NCI-H2196 (cell line): ENCODE results near the gene PDE3B.
"Not testable (repeated sequence)": the region's sequence is repeated elsewhere in the genome, so short reads cannot be mapped to it uniquely, and the experiment has no call there.

Experiments used
- DNase-seq: peaks from one replicate; lab custom pipeline; 2025; ENCODE audit not compliant: unreplicated experiment; lab: John Stamatoyannopoulos, UW

Gene PDE3B

DNA sequence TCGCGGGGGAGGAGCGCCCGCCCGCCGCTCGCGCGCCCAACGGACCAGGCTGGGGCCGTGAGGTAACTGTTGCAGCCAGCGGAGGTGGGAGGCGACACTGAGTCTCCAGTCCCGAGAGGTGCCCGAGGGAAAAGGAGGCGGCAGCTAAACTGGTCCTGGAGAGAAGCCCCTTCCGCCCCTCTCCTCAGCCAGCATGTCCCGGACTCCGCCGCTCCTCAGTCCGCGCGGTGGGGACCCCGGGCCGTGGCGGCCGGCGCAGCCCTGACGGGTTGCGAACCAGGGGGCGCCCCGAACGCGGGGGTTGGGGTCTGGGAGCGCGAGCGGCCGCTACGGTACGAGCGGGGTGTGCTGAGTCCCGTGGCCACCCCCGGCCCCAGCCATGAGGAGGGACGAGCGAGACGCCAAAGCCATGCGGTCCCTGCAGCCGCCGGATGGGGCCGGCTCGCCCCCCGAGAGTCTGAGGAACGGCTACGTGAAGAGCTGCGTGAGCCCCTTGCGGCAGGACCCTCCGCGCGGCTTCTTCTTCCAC lies at the start of gene PDE3B:
TSS of gene PDE3B (plus strand) at position 108 of the 529 bp plus-strand sequence. CDS start at position 380, 272 bp downstream.
- DNase-seq = peak; percentile 81

GRCh38 chr11:14595261-14595660 lies 48.3 kb upstream of the PDE3B start:
- not testable (repeated sequence) for DNase-seq

DNA sequence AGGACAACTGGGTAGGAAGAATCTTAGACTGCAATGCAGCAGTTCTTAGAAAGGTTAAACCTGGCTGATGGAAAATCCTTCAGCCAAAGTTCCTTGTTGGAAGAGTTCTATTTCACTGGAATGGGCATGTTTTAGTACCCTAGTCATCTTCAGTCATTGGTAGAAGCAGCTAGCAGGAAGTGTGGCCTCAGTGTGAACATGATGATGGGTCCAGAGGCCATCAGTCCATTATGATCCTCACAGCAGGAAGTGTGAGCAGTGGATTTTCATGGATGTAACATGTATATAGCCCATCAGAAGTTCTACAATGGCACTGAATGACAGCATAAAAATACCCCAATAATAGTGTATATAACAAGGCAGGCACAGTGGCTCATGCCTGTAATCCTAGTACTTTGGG lies 35.9 kb upstream of the PDE3B start:
- DNase-seq = no peak

- DNase-seq = no peak
Measured at GRCh38 chr11:14609902-14610301, 33.7 kb upstream of the PDE3B start.

DNA sequence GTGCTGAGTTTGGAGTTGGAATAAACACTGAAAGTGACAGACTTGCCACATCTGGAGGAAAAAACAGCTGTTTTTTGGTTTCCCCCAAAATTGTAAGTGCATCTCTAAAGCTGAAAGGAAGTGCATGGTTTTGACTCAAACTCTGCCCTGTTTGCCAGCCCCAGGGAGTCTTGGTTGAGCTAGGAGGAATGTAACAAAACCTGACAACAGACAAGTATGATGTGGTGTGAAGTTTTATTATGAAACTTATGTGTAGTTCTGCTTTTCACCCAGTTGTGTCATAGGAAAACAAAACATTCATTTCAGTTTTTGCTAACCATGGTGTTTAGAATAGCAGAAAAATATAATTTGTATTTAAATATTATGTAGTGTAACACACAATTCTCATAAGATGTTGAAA lies 31.7 kb upstream of the PDE3B start:
- no peak for DNase-seq

DNA sequence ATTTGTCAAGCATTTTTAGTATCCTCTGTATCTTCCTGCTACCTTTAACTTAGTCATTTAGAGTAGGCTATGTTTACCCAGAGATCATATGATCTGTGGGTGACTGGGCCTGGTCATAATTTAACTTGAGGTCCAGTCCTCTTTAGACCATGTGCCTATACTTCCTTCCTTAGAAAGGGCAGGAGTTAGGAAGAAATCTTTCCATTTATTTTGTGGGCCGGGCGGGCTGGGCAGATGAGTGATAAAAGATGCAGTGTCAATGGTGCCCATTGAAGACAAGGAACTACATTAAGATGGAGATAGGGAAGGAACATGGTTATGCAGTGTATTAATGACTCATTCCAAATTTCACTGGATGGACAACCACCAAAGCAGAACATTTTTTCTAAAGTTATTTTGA lies 30.9 kb upstream of the PDE3B start:
- no peak for DNase-seq

DNA sequence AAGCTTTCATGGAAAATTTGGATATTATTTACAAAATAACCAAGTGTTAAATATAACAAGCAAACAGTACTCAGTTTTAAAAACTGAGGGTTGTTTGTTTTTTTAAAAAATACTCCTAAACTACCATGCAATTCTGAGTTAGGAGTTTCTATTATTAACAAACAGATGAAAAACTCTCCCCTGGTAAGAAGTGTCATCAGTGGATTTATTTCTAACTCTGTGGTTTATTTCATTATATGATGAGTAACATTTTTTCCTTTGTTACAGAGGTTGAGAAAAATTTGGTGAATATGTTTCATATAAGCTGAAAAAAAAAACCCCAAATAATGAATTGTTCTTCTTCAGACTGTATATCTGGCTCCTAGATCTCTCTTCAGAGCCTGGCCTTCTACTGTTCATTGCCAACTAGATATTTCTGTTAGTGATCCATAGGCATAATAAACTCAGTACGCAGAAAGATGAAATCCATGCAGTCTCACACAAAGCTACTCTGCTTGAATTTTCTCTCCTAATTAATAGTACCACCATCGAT lies 29.4 kb upstream of the PDE3B start:
- DNase-seq = no peak

GRCh38 chr11:14617241-14618027 lies 26.2 kb upstream of the PDE3B start:
- no peak for DNase-seq

DNA sequence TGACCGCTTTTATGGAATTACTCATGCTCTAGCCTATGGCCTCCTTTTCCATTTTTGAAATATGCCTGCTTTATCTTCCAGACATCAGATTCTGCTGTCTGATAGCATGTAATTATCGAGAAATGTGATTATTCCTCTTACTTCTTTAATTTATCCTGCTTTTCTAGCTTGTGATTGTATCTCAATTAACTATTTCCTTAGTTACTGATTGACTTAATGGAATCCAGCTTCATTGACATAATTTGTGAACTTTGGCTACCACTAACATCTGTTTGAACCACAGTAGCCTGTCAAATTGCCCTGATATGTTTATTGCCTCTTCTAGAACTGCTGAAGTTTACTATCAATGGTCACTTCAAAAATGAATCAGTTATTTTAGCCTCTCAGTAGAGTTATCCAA lies 25.5 kb upstream of the PDE3B start:
- no peak for DNase-seq

DNA sequence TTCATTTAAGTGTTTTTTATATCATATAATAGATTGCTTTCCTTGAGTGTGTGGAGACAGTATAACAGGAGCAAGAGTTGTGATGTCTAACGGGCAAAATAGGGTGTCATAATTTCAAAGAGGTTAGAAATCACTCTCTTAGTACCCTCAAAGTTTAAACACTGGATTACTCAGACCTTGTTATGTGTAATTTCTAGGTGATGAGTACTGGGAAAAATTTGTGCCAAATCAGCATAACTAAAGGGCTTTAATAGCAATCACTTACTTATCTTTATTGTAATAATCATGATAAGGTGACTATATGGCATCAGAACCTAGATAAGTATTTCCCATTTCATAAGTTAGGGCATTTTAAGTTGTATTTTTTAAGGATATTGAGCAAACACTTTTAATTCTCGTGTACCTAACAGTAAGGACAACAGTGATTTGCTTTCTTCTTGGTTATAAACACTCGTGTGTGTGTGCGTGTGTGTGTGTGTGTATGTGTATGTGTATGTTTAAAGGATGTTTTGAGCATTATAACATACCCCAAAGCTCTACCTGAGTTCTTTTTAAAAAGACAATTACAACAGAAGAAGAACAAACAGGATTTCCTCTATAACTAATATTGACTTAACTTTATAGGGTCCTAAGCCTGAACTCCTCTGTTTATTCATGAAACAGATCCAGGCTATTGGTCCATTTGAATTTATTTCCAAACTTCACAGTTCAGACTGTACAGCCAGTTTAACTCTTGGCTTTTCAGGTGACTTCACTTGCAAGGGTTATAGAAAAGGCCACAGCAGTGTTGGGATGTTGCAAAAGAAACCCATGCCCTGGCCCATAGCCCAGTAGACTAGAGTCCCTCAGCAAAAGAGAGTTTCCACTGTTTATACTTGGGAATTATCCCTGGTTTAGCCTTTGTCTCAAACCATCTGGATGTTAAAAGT lies 23.7 kb upstream of the PDE3B start:
- no peak for DNase-seq

DNA sequence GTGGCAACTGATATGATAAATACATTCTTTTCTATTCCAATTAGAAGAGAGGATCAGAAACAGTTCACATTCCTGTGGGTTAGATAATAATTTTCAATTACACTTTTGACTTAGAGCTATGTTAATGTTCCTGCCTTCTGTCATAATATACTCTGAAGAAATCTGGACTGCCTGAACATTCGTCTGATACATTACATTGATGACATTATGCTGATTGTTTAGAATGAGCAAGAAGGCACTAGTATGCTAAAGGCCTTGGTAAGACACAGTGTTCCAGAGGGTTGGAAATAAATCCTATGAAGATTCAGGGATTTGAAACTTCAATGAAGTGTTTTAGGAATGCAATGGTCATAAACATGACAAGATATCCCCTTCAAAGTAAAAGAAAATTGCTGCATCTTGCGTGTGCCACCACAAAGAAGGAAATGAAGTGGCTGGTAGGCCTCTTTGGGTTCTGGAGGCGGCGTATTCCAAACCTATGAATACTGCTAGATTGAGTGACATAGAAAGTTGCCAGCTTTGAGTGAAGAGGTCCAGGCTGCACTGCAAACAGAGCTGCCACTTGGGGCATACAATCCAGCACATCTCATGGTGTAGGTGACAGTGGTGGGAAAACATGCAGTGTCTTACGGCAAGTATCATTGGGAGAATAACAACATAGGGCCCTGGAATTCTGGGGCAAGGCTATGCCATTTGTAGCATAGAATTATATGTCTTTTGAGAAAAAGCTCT lies 21.2 kb upstream of the PDE3B start:
- DNase-seq = no peak

DNA sequence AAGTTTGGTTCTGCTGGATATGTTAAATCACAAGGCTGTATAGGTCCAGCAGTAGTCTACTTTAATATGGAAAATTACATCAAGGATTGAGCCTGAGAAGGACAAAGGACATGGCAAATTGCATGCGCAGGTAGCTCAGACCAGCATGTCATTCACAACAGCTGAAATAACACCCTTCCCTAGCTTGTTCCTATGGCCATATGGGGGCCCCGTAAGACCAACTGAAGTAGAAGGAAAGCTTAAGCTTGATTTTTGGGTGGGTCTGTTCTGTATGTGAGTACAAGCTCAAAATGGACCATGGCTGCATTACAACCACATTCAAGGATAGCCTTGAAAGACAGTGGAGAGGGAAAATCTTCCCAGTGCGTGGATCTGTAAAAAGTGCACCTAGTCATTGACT lies 20.6 kb upstream of the PDE3B start:
- no peak for DNase-seq

- DNase-seq = no peak
Measured at GRCh38 chr11:14625586-14626205, 17.9 kb upstream of the PDE3B start.

DNA sequence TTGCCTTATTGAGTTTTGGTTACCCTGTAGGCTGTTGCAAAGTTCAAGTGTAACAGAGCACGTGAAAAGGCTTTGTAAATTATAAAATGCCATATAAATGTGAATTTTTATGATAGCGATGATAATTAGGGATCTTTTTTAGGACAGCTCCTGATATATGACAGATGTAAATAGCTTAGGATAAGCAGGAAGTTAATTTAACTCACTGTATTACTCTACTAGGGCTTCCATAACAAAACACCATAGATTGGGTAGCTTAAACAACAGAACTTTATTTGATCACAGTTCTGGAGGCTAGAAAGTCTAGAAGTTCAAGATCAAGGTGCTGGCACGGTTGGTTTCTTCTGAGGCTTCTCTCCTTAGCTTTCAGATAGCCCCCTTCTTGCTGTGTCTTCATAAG lies 17.0 kb upstream of the PDE3B start:
- no peak for DNase-seq

DNA sequence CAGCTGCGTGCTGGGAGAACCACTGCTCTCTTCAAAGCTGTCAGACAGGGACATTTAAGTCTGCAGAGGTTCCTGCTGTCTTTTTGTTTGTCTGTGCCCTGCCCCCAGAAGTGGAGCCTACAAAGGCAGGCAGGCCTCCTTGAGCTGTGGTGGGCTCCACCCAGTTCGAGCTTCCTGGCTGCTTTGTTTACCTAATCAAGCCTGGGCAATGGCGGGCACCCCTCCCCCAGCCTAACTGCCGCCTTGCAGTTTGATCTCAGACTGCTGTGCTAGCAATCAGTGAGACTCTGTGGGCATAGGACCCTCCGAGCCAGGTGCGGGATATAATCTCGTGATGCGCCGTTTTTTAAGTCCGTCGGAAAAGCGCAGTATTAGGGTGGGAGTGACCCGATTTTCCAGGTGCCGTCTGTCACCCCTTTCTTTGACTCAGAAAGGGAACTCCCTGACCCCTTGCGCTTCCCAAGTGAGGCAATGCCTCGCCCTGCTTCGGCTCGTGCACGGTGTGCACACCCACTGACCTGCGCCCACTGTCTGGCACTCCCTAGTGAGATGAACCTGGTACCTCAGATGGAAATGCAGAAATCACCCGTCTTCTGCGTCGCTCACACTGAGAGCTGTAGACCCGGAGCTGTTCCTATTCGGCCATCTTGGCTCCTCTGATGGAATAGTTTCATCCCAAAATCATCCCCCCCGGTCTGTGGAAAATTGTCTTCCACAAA lies 9.9 kb upstream of the PDE3B start:
- not testable (repeated sequence) for DNase-seq

DNA sequence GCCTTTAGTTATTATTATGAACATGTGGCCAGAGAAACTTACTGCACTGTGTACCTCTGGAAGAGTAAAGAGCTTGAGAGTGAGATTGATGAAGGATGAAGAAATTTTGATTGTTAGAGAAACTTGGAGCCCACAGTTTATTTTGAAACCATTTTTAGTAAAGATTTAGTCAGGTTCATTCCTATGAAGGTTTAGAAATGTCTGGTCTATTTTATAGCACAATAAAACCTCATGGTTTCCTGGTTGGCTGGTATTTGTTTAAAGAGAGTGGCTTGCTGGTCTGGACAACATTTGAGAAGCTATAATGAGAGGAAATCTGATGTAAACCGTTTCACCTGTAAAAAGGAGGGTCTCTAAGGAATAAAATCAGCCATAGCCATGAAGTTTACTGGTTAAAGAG lies 8.8 kb upstream of the PDE3B start:
- no peak for DNase-seq

- DNase-seq = no peak
Measured at GRCh38 chr11:14635546-14635945, 8.1 kb upstream of the PDE3B start.

GRCh38 chr11:14636119-14636518 lies 7.5 kb upstream of the PDE3B start:
- no peak for DNase-seq

DNA sequence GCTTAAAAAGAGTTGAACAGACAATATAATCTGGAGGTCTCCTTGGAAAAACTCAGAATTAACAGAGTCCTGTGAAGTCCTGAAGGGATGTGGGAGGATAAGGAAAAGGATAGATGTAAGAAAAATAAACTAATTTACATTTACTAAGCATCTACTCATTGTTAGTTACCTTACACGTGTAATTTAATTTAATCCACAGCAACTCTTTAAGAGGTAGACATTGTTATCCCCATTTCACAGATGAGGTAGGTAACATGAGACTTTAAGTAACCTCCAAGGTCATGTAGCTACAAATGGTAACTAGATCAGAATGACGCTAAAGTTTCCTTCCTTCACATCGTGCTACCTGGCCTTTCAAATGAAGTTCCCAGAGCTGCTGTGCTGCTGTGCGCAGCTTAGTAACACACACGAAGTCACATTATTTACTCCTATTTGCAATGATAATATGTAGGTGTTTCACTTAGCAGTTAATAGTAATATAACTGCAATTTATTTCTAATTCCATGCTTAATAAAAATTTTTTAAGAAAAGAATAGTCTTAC lies 5.7 kb upstream of the PDE3B start:
- no peak for DNase-seq

- DNase-seq = no peak
Measured at GRCh38 chr11:14638561-14638960, 5.0 kb upstream of the PDE3B start.
